NCI-H226 (cell line): ENCODE measurements around the gene LAMC2.

Source experiments
- DNase-seq: peaks from one replicate; pipeline ENCODE4 v3.0.0-alpha.2; 2015

LAMC2 gene

GRCh38 chr1:183215076-183215720, 29.1 kb downstream of the LAMC2 start:
- no peak for DNase-seq

- DNase-seq = no peak
These were observed 29.9 kb downstream of the LAMC2 start for GRCh38 chr1:183215936-183216335.

- DNase-seq = no peak
These were observed 32.1 kb downstream of the LAMC2 start for GRCh38 chr1:183218027-183218618.

- no peak for DNase-seq
These were observed 33.0 kb downstream of the LAMC2 start for GRCh38 chr1:183218971-183219615.

- DNase-seq = no peak
These were observed 33.5 kb downstream of the LAMC2 start for GRCh38 chr1:183219616-183220009.

- DNase-seq = no peak
These were observed 36.8 kb downstream of the LAMC2 start for GRCh38 chr1:183222909-183223308.

- peak; percentile 58 for DNase-seq
These were observed 37.4 kb downstream of the LAMC2 start for GRCh38 chr1:183223467-183223866.

- DNase-seq = no peak
These were observed 40.3 kb downstream of the LAMC2 start for GRCh38 chr1:183226361-183226760.

GRCh38 chr1:183226963-183227362, 40.9 kb downstream of the LAMC2 start:
- DNase-seq = no peak

- peak; percentile 54 for DNase-seq
These were observed 41.6 kb downstream of the LAMC2 start for GRCh38 chr1:183227422-183228346.

- no peak for DNase-seq
These were observed 42.5 kb downstream of the LAMC2 start for GRCh38 chr1:183228347-183229220.

- peak; percentile 91 for DNase-seq
These were observed 44.3 kb downstream of the LAMC2 start for GRCh38 chr1:183230413-183230812.

- no peak for DNase-seq
These were observed 45.5 kb downstream of the LAMC2 start for GRCh38 chr1:183231545-183231944.

GRCh38 chr1:183233113-183233512, 47.0 kb downstream of the LAMC2 start:
- no peak for DNase-seq

GRCh38 chr1:183234660-183235476, 48.8 kb downstream of the LAMC2 start:
- peak; percentile 99 for DNase-seq

- DNase-seq = no peak
These were observed 49.4 kb downstream of the LAMC2 start for GRCh38 chr1:183235503-183235902.

- no peak for DNase-seq
These were observed 50.2 kb downstream of the LAMC2 start for GRCh38 chr1:183236158-183236725.

- DNase-seq = no peak
These were observed 51.0 kb downstream of the LAMC2 start for GRCh38 chr1:183237046-183237445.

GRCh38 chr1:183238071-183238470, 52.0 kb downstream of the LAMC2 start:
- peak; percentile 69 for DNase-seq

- no peak for DNase-seq
These were observed 53.2 kb downstream of the LAMC2 start for GRCh38 chr1:183239220-183239742.
